Esophagus squamous epithelium (tissue), 5 donors: Measurements from ENCODE around the gene NFATC3. TPM values are rescaled to one million over a fixed set of nuclear protein-coding genes. Genes with fewer than 3 reads are reported as not detected.

ENCODE experiments used
- DNase-seq: peaks from one replicate; lab custom pipeline; 2025; lab: John Stamatoyannopoulos, UW
- H3K27ac ChIP-seq, 4 donors: fragments of 200-600 bp; sonication (generic); one replicate each; pipeline ENCODE4 v1.5.1; 2016 to 2019; ENCODE audit warnings: mild to moderate bottlenecking in 1 of 4
- H3K27me3 ChIP-seq, 4 donors: fragments of 200-600 bp; sonication (generic); 1 replicate in 3 of 4; 2 replicates in 1 of 4; pipeline versions ENCODE4 v1.5.1 to v1.6.0; 2017 to 2021; ENCODE audit warnings: antibody characterized with exemption in 1 of 4
- H3K36me3 ChIP-seq, 3 donors: fragments of 200-600 bp; sonication (generic); one replicate each; pipeline ENCODE4 v1.5.1; 2016 to 2019
- H3K4me1 ChIP-seq, 3 donors: fragments of 200-600 bp; sonication (generic); one replicate each; pipeline ENCODE4 v1.5.1; 2017 to 2019
- H3K4me3 ChIP-seq, 4 donors: fragments of 200-600 bp; sonication (generic); 1 replicate in 3 of 4; 2 replicates in 1 of 4; pipeline ENCODE4 v1.5.1; 2016 to 2019; ENCODE audit warnings: mild to moderate bottlenecking in 2 of 4, moderate library complexity in 1 of 4
- H3K9me3 ChIP-seq, 3 donors: fragments of 200-600 bp; sonication (generic); one replicate each; pipeline ENCODE4 v1.5.1; 2016 to 2019
- POLR2A ChIP-seq, 4 donors: fragments of 450-650 bp; IDR thresholded peaks; one replicate each; pipeline ENCODE4 v1.6.1; 2017; ENCODE audit warnings: antibody characterized with exemption in 4 of 4, mild to moderate bottlenecking in 4 of 4, moderate library complexity in 3 of 4
- WGBS, 2 donors: methylation state at CpG; one replicate each; pipeline ENCODE4 v1.1.5; 2018; 5-methylcytosine and 5-hydroxymethylcytosine counted together
- intact Hi-C: fragments of 100-400 bp; cut with DNase I; formaldehyde crosslinking; loops from one replicate; pipeline ENCODE4 v1.15.0; 2022
- total RNA-seq, 4 donors: library from RNA; depleted of rRNA; stranded (reverse); fragments of >200 nt; gene quantifications; one replicate each; pipeline ENCODE4 v1.1.0, GENCODE V29; 2016
- TF ChIP-seq, protein P1 (sequence below), 6 experiments: fragments of 450-650 bp in 4 of 6; fragments of 200-600 bp in 2 of 6; sonication (generic) in 2 of 6; IDR thresholded peaks; one replicate each; pipeline ENCODE4 v1.5.1; 2016 to 2019; ENCODE audit warnings: antibody characterized with exemption in 6 of 6, mild to moderate bottlenecking in 4 of 6, moderate library complexity in 4 of 6
- donor health status: DM: yes; HTN: yes; CAD: no.

The NFATC3 gene
- total RNA-seq, 4 donors from 2014 or later = 18.6 to 30.9 (median 20.5) TPM

DNA sequence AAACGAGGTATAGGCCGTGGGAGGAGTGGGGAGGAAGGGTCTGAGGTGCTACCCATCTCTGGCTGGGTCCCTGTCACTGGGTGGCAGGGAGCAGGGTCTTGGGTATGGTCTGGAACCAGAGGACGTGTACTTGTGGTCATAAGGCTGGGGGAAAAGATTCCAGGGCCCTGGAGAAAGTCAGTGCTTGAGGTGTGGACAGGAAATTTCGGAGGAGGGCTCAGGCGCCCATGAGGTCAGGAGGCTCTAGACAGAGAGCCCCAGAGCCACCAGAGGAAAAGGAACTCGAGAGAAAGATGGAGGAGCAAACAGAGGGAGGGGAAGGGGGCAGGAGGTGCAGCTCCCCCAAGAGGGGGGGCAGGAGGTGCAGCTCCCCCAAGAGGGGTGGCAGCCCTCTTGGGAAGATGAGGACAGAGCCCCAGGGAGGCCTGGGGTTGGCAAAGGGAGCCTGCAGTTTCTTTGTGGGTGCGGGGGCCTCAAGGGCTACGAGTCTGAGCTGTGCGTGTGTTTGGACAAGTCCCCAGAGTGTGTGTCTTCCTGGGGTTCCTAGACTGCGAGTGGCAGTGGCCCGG lies 178.5 kb downstream of the NFATC3 start:
- Histone ChIP-seq H3K36me3 (peaks cover 5 to 22% (median 6%) of the 10 kb centered on the region in 3 donors), H3K4me3 (peak overlapping the region; percentile 71 to 95 (median 81)), H3K4me1 (peaks cover 15 to 50% (median 15%) of the 10 kb centered on the region in 3 donors), H3K27ac (peak overlapping the region; percentile 92 to 99 (median 94)), H3K9me3 (no peaks in the 10 kb centered on the region), H3K27me3 (no peaks in the 10 kb centered on the region)
- intact Hi-C loops = no loop called here
- TF ChIP-seq, protein P1, sequence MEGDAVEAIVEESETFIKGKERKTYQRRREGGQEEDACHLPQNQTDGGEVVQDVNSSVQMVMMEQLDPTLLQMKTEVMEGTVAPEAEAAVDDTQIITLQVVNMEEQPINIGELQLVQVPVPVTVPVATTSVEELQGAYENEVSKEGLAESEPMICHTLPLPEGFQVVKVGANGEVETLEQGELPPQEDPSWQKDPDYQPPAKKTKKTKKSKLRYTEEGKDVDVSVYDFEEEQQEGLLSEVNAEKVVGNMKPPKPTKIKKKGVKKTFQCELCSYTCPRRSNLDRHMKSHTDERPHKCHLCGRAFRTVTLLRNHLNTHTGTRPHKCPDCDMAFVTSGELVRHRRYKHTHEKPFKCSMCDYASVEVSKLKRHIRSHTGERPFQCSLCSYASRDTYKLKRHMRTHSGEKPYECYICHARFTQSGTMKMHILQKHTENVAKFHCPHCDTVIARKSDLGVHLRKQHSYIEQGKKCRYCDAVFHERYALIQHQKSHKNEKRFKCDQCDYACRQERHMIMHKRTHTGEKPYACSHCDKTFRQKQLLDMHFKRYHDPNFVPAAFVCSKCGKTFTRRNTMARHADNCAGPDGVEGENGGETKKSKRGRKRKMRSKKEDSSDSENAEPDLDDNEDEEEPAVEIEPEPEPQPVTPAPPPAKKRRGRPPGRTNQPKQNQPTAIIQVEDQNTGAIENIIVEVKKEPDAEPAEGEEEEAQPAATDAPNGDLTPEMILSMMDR (IDR thresholded peaks at IDR 0.05) = no peak
- no peak for TF ChIP-seq POLR2A (IDR thresholded peaks at IDR 0.05)
- DNase-seq = no peak
- WGBS, 2 donors = 43 to 66% methylated on average over 7 to 9 of the region's 11 CpGs

DNA sequence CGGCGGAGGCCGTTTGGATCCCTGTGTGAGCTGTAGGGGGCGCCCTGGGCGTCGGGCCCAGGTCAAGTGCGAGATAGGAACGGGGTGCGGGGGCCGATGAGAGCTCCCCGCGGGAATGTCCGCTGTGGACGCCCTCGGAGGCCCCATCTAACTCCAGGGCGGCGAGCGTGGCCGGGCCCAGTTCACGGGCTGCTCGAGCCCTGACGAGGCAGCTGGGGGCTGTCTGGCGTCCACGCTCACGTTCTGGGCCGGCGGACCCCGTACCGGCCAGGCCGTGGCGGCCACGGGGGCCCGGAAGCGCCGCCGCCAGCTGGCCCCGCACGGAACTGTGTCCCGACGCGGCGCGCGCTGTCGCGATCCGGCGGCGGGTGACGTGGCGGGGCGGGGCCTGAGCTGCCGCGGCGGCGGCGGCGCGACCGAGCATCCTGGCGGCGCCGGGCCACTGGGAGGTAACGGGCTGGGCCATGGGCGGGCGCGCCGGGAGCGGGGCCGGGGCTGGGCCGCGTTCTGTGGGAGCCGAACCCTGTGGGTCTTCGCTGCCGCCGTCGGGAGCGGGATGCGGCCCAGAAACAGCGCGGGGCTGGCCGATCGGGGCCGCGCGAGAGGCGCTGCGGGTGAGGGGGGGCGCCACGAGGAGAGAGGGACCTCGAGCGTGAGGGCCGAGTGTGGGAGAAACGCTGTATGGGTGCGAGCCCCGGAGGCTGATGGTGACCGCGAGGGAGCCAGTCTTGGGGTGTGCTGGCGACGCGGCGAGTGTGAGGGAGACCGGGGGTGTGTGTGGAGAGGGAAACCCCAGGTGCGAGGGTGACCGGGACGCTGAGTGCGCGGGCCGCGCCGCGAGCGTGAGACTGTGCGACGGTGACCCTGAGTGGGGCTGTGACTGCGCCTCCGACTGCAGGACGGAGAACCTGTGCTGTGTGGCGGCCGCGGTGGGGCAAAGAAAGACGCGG lies 179.2 kb downstream of the NFATC3 start, which contains the start of gene SLC7A6:
Gene SLC7A6 (plus strand): TSS at position 399 of the 950 bp plus-strand sequence. CDS start 10,201 bp downstream, outside the sequence.
- H3K27me3 ChIP-seq = no peaks in the 10 kb centered on the region
- H3K9me3 ChIP-seq = no peaks in the 10 kb centered on the region
- H3K36me3 ChIP-seq = peaks cover 5 to 15% (median 6%) of the 10 kb centered on the region in 3 donors
- peak within 1 kb of the TSS; percentile 92 to 99 (median 94) for H3K27ac ChIP-seq
- intact Hi-C loops = no loop called here
- DNase-seq = no peak
- peaks cover 15 to 54% (median 15%) of the 10 kb centered on the region in 3 donors for H3K4me1 ChIP-seq
- peak in 2 of 4 donors; percentile 65 to 71 for TF ChIP-seq POLR2A (IDR thresholded peaks at IDR 0.05)
- TF ChIP-seq, protein P1 (IDR thresholded peaks at IDR 0.05) = peak; percentile 41 to 68 (median 64)
- WGBS, 2 donors = 0 to 3% methylated on average over 17 to 37 of the region's 123 CpGs
- peak within 1 kb of the TSS; percentile 71 to 95 (median 81) for H3K4me3 ChIP-seq

DNA sequence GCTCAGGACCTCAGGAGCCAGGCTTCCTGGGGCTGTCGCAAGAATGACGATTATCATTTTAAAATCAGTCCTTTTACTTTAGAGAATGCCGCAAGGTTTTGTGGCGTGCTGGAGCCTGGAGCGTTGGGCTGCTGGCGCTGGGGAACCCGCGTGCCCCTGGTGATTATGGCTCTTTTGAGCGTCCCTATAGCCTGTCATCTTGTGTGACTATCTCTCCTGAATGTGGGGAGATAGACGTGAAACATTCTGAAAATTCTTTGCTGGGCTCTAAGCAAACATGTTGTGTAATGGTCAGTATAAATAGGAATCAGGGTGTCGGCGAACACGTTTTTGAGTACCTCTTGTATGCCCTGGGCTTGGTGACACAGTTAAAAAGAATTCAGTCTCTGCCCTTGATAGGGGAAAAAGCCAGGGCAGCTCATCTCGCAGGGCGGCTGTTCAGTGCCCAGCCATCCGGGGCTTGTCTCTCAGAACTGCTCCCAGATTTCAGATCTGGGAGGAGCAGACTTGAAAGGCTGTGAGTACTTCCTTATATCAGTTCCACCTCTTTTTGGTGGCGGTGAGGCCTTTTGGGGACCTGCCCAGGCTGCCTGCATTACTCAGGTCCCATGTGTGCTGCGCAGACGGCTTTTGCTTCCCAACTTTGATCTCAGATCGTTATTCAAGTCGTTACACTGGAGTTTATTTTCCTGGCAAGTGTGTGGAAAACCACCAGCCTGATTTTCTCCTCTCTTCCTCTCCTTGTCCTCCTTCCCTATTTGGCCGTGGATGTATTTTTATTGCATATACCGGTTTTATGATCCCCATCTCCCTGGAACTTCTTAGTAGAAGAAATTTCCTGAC lies 180.1 kb downstream of the NFATC3 start:
- peaks cover 15 to 55% (median 15%) of the 10 kb centered on the region in 3 donors for H3K4me1 ChIP-seq
- H3K27ac ChIP-seq = peak overlapping the region; percentile 92 to 99 (median 94)
- no peak for DNase-seq
- peak overlapping the region; percentile 71 to 95 (median 81) for H3K4me3 ChIP-seq
- H3K9me3 ChIP-seq = no peaks in the 10 kb centered on the region
- no peaks in the 10 kb centered on the region for H3K27me3 ChIP-seq
- intact Hi-C loops = no loop called here
- peaks cover 0 to 6% (median 2%) of the 10 kb centered on the region in 3 donors for H3K36me3 ChIP-seq
- WGBS, 2 donors = 3 to 4% methylated on average over 22 of the region's 23 CpGs
- TF ChIP-seq, protein P1 (IDR thresholded peaks at IDR 0.05) = no peak
- TF ChIP-seq POLR2A (IDR thresholded peaks at IDR 0.05) = peak in 3 of 4 donors; percentile 34 to 53 (median 40)

DNA sequence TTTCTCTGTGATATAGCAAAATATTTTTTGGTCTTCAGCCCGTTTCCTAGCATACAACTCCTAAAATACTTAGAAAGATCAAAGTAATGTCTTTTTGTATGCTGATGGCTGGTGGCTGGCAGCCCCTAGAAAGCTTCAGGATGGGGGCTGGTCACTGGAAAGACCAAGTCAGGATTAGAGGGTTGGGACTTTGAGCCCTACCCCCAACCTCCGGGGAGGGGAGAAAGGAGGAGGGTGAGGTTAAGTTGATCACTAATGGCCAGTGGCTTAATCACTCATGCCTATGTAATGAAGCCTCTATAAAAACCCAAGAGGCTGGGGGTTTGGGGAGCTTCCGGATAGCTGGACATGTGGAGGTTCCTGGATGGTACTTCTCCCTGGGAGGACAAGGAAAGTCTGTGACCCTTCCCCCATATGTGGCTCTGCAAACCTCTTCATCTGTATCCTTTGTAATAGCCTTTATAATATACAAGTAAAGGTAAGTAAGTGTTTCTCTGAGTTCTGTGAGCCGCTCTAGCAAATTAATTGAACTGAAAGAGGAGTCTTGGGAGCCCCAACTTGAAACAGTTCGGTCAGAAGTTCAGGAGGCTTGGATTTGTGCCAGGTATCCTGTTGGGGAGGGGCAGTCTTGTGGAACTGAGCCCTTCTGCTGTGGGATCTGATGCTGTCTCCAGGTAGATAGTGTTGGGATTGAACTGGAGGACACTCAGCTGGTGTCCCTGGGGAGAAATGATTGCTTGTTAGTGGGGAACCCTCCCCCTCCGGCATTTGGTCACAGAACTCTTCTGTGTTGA lies 182.6 kb downstream of the NFATC3 start:
- H3K27me3 ChIP-seq = no peaks in the 10 kb centered on the region
- no peaks in the 10 kb centered on the region for H3K9me3 ChIP-seq
- H3K4me3 ChIP-seq = no peak overlapping the region
- DNase-seq = no peak
- no peaks in the 10 kb centered on the region for H3K36me3 ChIP-seq
- intact Hi-C loops = no loop called here
- WGBS, 2 donors = 77 to 85% methylated on average over 6 of the region's 6 CpGs
- peaks cover 15 to 71% (median 23%) of the 10 kb centered on the region in 3 donors for H3K4me1 ChIP-seq
- TF ChIP-seq POLR2A (IDR thresholded peaks at IDR 0.05) = no peak
- TF ChIP-seq, protein P1 (IDR thresholded peaks at IDR 0.05) = no peak
- no peak overlapping the region for H3K27ac ChIP-seq
